Erythroblast (primary cell): ENCODE measurements around the gene RNF220.

ENCODE experiments used
- GATA1 ChIP-seq: IDR thresholded peaks from 2 replicates; pipeline ENCODE4 v1.6.1; 2011; ENCODE audit warnings: low read depth, mild to moderate bottlenecking, control low read depth, low read length, moderate library complexity
- POLR2A ChIP-seq: IDR thresholded peaks from 2 replicates; pipeline ENCODE4 v1.6.1; 2011; ENCODE audit warnings: mild to moderate bottlenecking, low read length

DNA sequence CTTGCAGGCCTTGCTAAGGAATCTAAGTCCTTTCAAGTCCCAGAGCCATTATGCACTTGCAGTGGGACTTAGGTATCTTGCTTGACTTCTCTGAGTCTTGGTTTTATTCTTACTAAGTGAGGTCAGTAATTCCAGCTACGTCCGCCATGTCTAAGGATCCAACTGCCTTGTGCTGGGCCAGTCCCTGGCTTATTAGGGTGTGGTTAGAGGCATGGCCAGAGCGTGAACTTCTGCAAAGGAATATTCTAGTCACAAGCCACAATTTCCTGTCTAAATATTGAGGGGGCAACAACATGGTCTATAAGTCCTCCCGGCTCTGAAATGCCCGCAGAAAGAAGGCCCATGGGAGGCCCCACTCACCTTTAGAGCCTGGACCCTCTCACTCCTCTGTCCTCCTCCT, 186.3 kb downstream of the RNF220 start:
- no peak for TF ChIP-seq POLR2A
- no peak for TF ChIP-seq GATA1
